Thoracic aorta (tissue), 2 donors: Measurements from ENCODE around the gene PITPNC1. TPM values are rescaled to one million over a fixed set of nuclear protein-coding genes. Genes with fewer than 3 reads are reported as not detected.

Experiments
- ATAC-seq: fragments of 150-250 bp; one replicate; pipeline ENCODE4 v1.8.0; 2017; ENCODE audit warnings: low read depth; ENCODE audit not compliant: insufficient number of reproducible peaks, low FRiP score
- DNase-seq: peaks from one replicate; pipeline ENCODE4 v3.0.0-alpha.2; 2020; ENCODE audit warnings: low spot score
- H3K27ac ChIP-seq, 2 donors: fragments of 200-600 bp; sonication (generic); 1 replicate in 1 of 2; 2 replicates in 1 of 2; pipeline ENCODE4 v1.5.1; 2016; ENCODE audit warnings: mild to moderate bottlenecking in 2 of 2, moderate library complexity in 2 of 2
- H3K27me3 ChIP-seq: fragments of 200-600 bp; sonication (generic); replicated peaks from 2 replicates; pipeline ENCODE4 v1.6.0; 2016; ENCODE audit warnings: mild to moderate bottlenecking; ENCODE audit not compliant: insufficient read depth
- H3K36me3 ChIP-seq: fragments of 200-600 bp; sonication (generic); one replicate; pipeline ENCODE4 v1.5.1; 2016
- H3K4me1 ChIP-seq, 2 donors: fragments of 200-600 bp; sonication (generic); 1 replicate in 1 of 2; 2 replicates in 1 of 2; pipeline versions ENCODE4 v1.5.1 to v1.6.0; 2016; ENCODE audit warnings: low read depth in 2 of 2, mild to moderate bottlenecking in 1 of 2; ENCODE audit not compliant: control insufficient read depth in 1 of 2
- H3K4me3 ChIP-seq: fragments of 200-600 bp; sonication (generic); 2 replicates; pipeline ENCODE4 v1.5.1; 2016; ENCODE audit warnings: mild to moderate bottlenecking
- H3K9me3 ChIP-seq: fragments of 200-600 bp; sonication (generic); 2 replicates; pipeline ENCODE4 v1.5.1; 2016
- CTCF ChIP-seq: fragments of 200-600 bp; sonication (generic); IDR thresholded peaks from one replicate; pipeline ENCODE4 v1.5.1; 2019; ENCODE audit warnings: antibody characterized with exemption
- total RNA-seq, 2 donors: library from RNA; depleted of rRNA; stranded (reverse); fragments of >200 nt; gene quantifications; one replicate each; pipeline versions ENCODE4 v1.1.0 to v1.2.3, GENCODE V29; 2016

PITPNC1 gene
- total RNA-seq, 2 donors from 2014 or later, result 8.4 to 28.8 TPM

GRCh38 chr17:67488161-67488560 lies 111.1 kb downstream of the PITPNC1 start:
- Histone ChIP-seq H3K4me1 (peaks cover 9 to 16% of the 10 kb centered on the region in 2 donors), H3K36me3 (no peaks in the 10 kb centered on the region)
- no peak for ATAC-seq

GRCh38 chr17:67488768-67489167 lies 111.7 kb downstream of the PITPNC1 start:
- Histone ChIP-seq H3K4me3 (no peak overlapping the region), H3K4me1 (peaks cover 9 to 16% of the 10 kb centered on the region in 2 donors), H3K36me3 (no peaks in the 10 kb centered on the region), H3K9me3 (no peaks in the 10 kb centered on the region), H3K27ac (no peak overlapping the region), H3K27me3 (no peaks in the 10 kb centered on the region)
- no peak for TF ChIP-seq CTCF
- DNase-seq (no peak), ATAC-seq (no peak)

More at GRCh38 chr17:67488161-67488560, 111.1 kb downstream of the PITPNC1 start:
- H3K4me3 ChIP-seq, result no peak overlapping the region
- no peaks in the 10 kb centered on the region for H3K9me3 ChIP-seq
- no peak for TF ChIP-seq CTCF
- H3K27ac ChIP-seq, result no peak overlapping the region
- no peak for DNase-seq
- no peaks in the 10 kb centered on the region for H3K27me3 ChIP-seq

GRCh38 chr17:67489273-67489672 lies 112.2 kb downstream of the PITPNC1 start:
- DNase-seq (no peak), ATAC-seq (no peak)
- Histone ChIP-seq H3K36me3 (no peaks in the 10 kb centered on the region), H3K27me3 (no peaks in the 10 kb centered on the region), H3K4me3 (no peak overlapping the region), H3K4me1 (peaks cover 9 to 16% of the 10 kb centered on the region in 2 donors), H3K9me3 (no peaks in the 10 kb centered on the region), H3K27ac (no peak overlapping the region)
- no peak for TF ChIP-seq CTCF

- ATAC-seq, result no peak
- Histone ChIP-seq H3K4me3 (peak overlapping the region; percentile 39), H3K4me1 (peaks cover 9 to 16% of the 10 kb centered on the region in 2 donors), H3K9me3 (no peaks in the 10 kb centered on the region), H3K27ac (no peak overlapping the region), H3K36me3 (no peaks in the 10 kb centered on the region), H3K27me3 (no peaks in the 10 kb centered on the region)
- no peak for DNase-seq
- TF ChIP-seq CTCF, result no peak
Measured at GRCh38 chr17:67490471-67490870, 113.4 kb downstream of the PITPNC1 start.

GRCh38 chr17:67491009-67491680 lies 114.1 kb downstream of the PITPNC1 start:
- H3K36me3 ChIP-seq, result no peaks in the 10 kb centered on the region
- H3K4me1 ChIP-seq, result peaks cover 9 to 16% of the 10 kb centered on the region in 2 donors
- no peak for TF ChIP-seq CTCF
- ATAC-seq, result peak; percentile 40
- H3K27me3 ChIP-seq, result no peaks in the 10 kb centered on the region
- peak overlapping the region; percentile 39 for H3K4me3 ChIP-seq
- H3K9me3 ChIP-seq, result no peaks in the 10 kb centered on the region
- DNase-seq, result peak; percentile 59
- no peak overlapping the region for H3K27ac ChIP-seq
